ENCODE results near the gene ATOSB.
"Not testable (repeated sequence)": the region's sequence is repeated elsewhere in the genome, so short reads cannot be mapped to it uniquely, and the experiment has no call there.

GRCh38 chr9:35157836-35158235 is 42.2 kb upstream of the ATOSB start:
- not testable (repeated sequence) for TF ChIP-seq ZNF707 (CRISPR knock-in tag; conservative IDR thresholded peaks at IDR 0.05); CHD1 (IDR thresholded peaks at IDR 0.05; ENCODE audit: low read length); ZNF766 (CRISPR knock-in tag; conservative IDR thresholded peaks at IDR 0.05); JUNB (CRISPR knock-in tag; conservative IDR thresholded peaks at IDR 0.05); GTF2F1 (IDR thresholded peaks at IDR 0.05; ENCODE audit: low read depth, low read length); ZNF232 (CRISPR knock-in tag; IDR thresholded peaks at IDR 0.05); ERF (CRISPR knock-in tag; IDR thresholded peaks at IDR 0.05); CTCF (IDR thresholded peaks at IDR 0.05 in 2 of 3, conservative IDR thresholded peaks at IDR 0.05 in 1 of 3; ENCODE audit: insufficient read depth in 2 of 3, low read depth in 1 of 3, low read length in 3 of 3); TCF7L2 (IDR thresholded peaks at IDR 0.05; ENCODE audit: low read depth, low read length)
